ENCODE measurements around the gene GNAQ.
"Not testable (repeated sequence)": the region's sequence is repeated elsewhere in the genome, so short reads cannot be mapped to it uniquely, and the experiment has no call there.

Gene GNAQ

DNA sequence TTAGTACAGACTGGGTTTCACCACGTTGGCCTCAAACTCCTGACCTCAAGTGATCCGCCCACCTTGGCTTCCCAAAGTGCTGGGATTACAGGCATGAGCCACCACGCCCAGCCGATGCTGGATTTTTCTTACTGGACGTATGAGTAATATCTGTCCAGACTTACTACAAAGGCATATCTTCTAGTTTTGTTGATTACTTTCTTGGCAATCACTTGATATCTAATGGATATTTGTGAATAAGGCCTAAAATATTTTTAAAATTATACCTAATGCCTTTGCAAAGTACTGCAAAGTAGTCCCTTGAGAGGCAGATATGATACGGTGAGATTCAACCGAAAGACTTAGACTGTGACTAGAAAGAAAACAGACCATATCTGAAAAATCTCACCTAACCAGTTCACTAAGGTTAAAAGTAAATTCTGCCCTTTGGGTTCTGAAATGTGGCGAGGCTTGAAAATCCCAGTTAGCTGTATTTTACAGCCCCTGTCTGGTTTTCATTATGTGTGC is 152.1 kb downstream of the GNAQ start:
- H3K9ac ChIP-seq (ENCODE audit: low read depth, low read length), result no peak overlapping the region
- H3K4me2 ChIP-seq (ENCODE audit: insufficient read depth, low read length), result no peak overlapping the region
- H4K20me1 ChIP-seq (ENCODE audit: insufficient read depth, low read length), result peaks cover 5% of the 10 kb centered on the region; the same call in 1 of the 2 replicates
- H3K9me3 ChIP-seq (ENCODE audit: insufficient read depth, low read length, severe bottlenecking), result no peaks in the 10 kb centered on the region
- TF ChIP-seq, protein P1, sequence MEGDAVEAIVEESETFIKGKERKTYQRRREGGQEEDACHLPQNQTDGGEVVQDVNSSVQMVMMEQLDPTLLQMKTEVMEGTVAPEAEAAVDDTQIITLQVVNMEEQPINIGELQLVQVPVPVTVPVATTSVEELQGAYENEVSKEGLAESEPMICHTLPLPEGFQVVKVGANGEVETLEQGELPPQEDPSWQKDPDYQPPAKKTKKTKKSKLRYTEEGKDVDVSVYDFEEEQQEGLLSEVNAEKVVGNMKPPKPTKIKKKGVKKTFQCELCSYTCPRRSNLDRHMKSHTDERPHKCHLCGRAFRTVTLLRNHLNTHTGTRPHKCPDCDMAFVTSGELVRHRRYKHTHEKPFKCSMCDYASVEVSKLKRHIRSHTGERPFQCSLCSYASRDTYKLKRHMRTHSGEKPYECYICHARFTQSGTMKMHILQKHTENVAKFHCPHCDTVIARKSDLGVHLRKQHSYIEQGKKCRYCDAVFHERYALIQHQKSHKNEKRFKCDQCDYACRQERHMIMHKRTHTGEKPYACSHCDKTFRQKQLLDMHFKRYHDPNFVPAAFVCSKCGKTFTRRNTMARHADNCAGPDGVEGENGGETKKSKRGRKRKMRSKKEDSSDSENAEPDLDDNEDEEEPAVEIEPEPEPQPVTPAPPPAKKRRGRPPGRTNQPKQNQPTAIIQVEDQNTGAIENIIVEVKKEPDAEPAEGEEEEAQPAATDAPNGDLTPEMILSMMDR (IDR thresholded peaks at IDR 0.05; ENCODE audit: borderline replicate concordance, extremely low read depth, low read length, poor library complexity, severe bottlenecking), result no peak
- no peak for TF ChIP-seq EZH2 (IDR thresholded peaks at IDR 0.05; ENCODE audit: borderline replicate concordance, low read depth, low read length, severe bottlenecking)
- H3K27me3 ChIP-seq (ENCODE audit: insufficient read depth, low read length, poor library complexity), result no peaks in the 10 kb centered on the region
- no peak for ATAC-seq (ENCODE audit: insufficient read depth, low read depth)
- no peak overlapping the region for H2AFZ ChIP-seq (ENCODE audit: low read depth, low read length)
- H3K4me1 ChIP-seq (ENCODE audit: insufficient read depth, low read length), result peaks cover 10% of the 10 kb centered on the region
- H3K79me2 ChIP-seq (ENCODE audit: insufficient read depth, low read length), result peaks cover 91% of the 10 kb centered on the region
- H3K36me3 ChIP-seq (ENCODE audit: insufficient read depth, low read length), result peaks cover 5% of the 10 kb centered on the region; the same call in 1 of the 2 replicates
- no peak for DNase-seq
- no peak overlapping the region for H3K4me3 ChIP-seq (ENCODE audit: low read depth in 1 of 2, low read length in 2 of 2)
- no peak overlapping the region for H3K27ac ChIP-seq (ENCODE audit: low read length)

DNA sequence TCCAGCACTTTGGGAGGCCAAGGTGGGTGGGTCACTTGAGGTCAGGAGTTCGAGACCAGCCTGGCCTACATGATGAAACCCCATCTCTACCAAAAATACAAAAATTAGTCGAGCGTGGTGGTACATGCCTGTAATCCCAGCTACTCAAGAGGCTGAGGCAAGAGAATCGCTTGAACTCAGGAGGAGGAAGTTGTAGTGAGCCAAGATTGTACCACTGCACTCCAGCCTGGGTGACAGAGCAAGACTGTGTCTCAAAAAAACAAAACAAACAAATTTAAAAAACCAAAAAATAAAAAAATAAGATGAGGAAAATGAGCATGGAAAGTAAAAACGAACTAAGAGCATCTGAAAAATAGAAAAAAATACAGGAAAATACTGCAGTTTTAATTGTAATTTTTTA is 152.8 kb downstream of the GNAQ start:
- not testable (repeated sequence) for H3K27me3 ChIP-seq (ENCODE audit: insufficient read depth, low read length, poor library complexity); H3K4me1 ChIP-seq (ENCODE audit: insufficient read depth, low read length); H2AFZ ChIP-seq (ENCODE audit: low read depth, low read length); DNase-seq; H3K9me3 ChIP-seq (ENCODE audit: insufficient read depth, low read length, severe bottlenecking); H3K9ac ChIP-seq (ENCODE audit: low read depth, low read length); H3K27ac ChIP-seq (ENCODE audit: low read length); H3K4me3 ChIP-seq (ENCODE audit: low read depth in 1 of 2, low read length in 2 of 2); H3K4me2 ChIP-seq (ENCODE audit: insufficient read depth, low read length); H4K20me1 ChIP-seq (ENCODE audit: insufficient read depth, low read length); H3K36me3 ChIP-seq (ENCODE audit: insufficient read depth, low read length); ATAC-seq (ENCODE audit: insufficient read depth, low read depth)
- peaks cover 90% of the 10 kb centered on the region for H3K79me2 ChIP-seq (ENCODE audit: insufficient read depth, low read length)

DNA sequence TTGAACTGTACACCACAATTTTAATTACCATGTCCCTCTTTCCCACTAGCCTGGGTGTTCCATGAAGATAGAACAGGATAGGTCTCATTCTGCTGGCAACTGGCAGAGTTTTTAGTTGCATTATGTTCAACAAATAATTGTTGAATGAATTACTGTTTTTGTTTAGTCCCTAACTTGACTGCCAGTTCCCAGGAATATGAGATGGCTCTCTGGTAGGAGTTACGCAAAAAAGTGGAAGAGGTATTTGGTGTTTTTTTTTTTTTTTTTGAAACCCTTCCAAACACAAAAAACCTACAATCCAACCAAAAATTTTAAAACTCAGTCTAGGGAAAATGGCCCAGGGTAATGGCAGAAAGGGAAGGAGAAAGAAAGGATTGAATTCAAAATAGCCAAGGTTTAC is 153.6 kb downstream of the GNAQ start:
- Histone ChIP-seq H3K9me3 (ENCODE audit: insufficient read depth, low read length, severe bottlenecking) (no peaks in the 10 kb centered on the region), H3K9ac (ENCODE audit: low read depth, low read length) (no peak overlapping the region), H3K4me3 (ENCODE audit: low read depth in 1 of 2, low read length in 2 of 2) (no peak overlapping the region), H3K79me2 (ENCODE audit: insufficient read depth, low read length) (peaks cover 89% of the 10 kb centered on the region), H3K4me1 (ENCODE audit: insufficient read depth, low read length) (no peaks in the 10 kb centered on the region), H3K27me3 (ENCODE audit: insufficient read depth, low read length, poor library complexity) (no peaks in the 10 kb centered on the region), H3K4me2 (ENCODE audit: insufficient read depth, low read length) (no peak overlapping the region), H2AFZ (ENCODE audit: low read depth, low read length) (no peak overlapping the region), H4K20me1 (ENCODE audit: insufficient read depth, low read length) (no peaks in the 10 kb centered on the region; the same call in 1 of the 2 replicates), H3K27ac (ENCODE audit: low read length) (no peak overlapping the region), H3K36me3 (ENCODE audit: insufficient read depth, low read length) (peaks cover 5% of the 10 kb centered on the region; the same call in 1 of the 2 replicates)
- TF ChIP-seq EZH2 (IDR thresholded peaks at IDR 0.05; ENCODE audit: borderline replicate concordance, low read depth, low read length, severe bottlenecking), result no peak
- TF ChIP-seq, protein P1 (IDR thresholded peaks at IDR 0.05; ENCODE audit: borderline replicate concordance, extremely low read depth, low read length, poor library complexity, severe bottlenecking), result no peak
- DNase-seq (no peak), ATAC-seq (ENCODE audit: insufficient read depth, low read depth) (no peak)

DNA sequence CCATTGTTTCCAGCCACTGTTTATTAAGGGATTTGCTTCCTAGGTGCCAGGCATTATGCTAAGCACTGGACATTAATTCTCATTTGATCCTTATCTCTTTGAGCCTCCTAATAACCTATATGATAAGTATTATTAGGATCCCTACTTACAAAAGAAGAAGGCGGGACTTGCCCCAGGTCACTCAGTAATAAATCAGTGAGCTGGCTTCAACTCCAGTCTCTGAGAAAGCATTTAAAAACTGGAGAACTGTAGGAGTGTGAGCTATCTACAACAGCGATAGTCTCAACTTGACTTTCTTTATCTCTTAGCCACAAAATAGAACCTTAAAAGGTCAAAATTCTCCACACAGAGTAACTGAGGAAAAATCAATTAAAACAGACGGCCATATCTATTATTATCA is 155.0 kb downstream of the GNAQ start:
- Histone ChIP-seq H3K4me1 (ENCODE audit: insufficient read depth, low read length) (0 out of 2 replicates have a peak, but pooled peaks cover 2% of the 10 kb centered on the region), H2AFZ (ENCODE audit: low read depth, low read length) (no peak overlapping the region), H3K79me2 (ENCODE audit: insufficient read depth, low read length) (peaks cover 88% of the 10 kb centered on the region), H4K20me1 (ENCODE audit: insufficient read depth, low read length) (peaks cover 5% of the 10 kb centered on the region; the same call in 1 of the 2 replicates), H3K4me3 (ENCODE audit: low read depth in 1 of 2, low read length in 2 of 2) (no peak overlapping the region), H3K4me2 (ENCODE audit: insufficient read depth, low read length) (no peak overlapping the region), H3K36me3 (ENCODE audit: insufficient read depth, low read length) (peaks cover 5% of the 10 kb centered on the region; the same call in 1 of the 2 replicates), H3K27ac (ENCODE audit: low read length) (no peak overlapping the region), H3K9me3 (ENCODE audit: insufficient read depth, low read length, severe bottlenecking) (no peaks in the 10 kb centered on the region), H3K9ac (ENCODE audit: low read depth, low read length) (no peak overlapping the region), H3K27me3 (ENCODE audit: insufficient read depth, low read length, poor library complexity) (no peaks in the 10 kb centered on the region)
- TF ChIP-seq EZH2 (IDR thresholded peaks at IDR 0.05; ENCODE audit: borderline replicate concordance, low read depth, low read length, severe bottlenecking), result no peak
- TF ChIP-seq, protein P1 (IDR thresholded peaks at IDR 0.05; ENCODE audit: borderline replicate concordance, extremely low read depth, low read length, poor library complexity, severe bottlenecking), result no peak
- ATAC-seq (ENCODE audit: insufficient read depth, low read depth) (no peak), DNase-seq (no peak)

All from DND-41 (cell line).